SK-N-SH treated with all-trans-retinoic acid at 6 μM for 48 hours (cell line): ENCODE measurements around the gene MYD88.

Experiments
- CSDC2 ChIP-seq: fragments of 250-450 bp; sonication (Bioruptor Pico); IDR thresholded peaks from 2 replicates; pipeline ENCODE4 v1.5.0; 2020; ENCODE audit warnings: mild to moderate bottlenecking, moderate library complexity
- ESRRG ChIP-seq: fragments of 250-450 bp; sonication (Bioruptor Pico); IDR thresholded peaks from 2 replicates; pipeline ENCODE4 v1.6.1; 2021; ENCODE audit warnings: mild to moderate bottlenecking
- ISL1 ChIP-seq: fragments of 250-450 bp; sonication (Bioruptor Pico); IDR thresholded peaks from 2 replicates; pipeline ENCODE4 v2.1.2; 2022; ENCODE audit warnings: mild to moderate bottlenecking, moderate library complexity
- PATZ1 ChIP-seq: fragments of 250-450 bp; sonication (Bioruptor Pico); IDR thresholded peaks from 2 replicates; pipeline ENCODE4 v1.8.0; 2020; ENCODE audit warnings: mild to moderate bottlenecking, moderate library complexity, borderline replicate concordance
- TCF4 ChIP-seq: fragments of 250-450 bp; sonication (Bioruptor Pico); IDR thresholded peaks from 2 replicates; pipeline ENCODE4 v1.8.0; 2021; ENCODE audit warnings: mild to moderate bottlenecking, moderate library complexity, borderline replicate concordance
- TF ChIP-seq, protein P1 (sequence below): fragments of 250-450 bp; sonication (Bioruptor Pico); IDR thresholded peaks from 2 replicates; pipeline ENCODE4 v1.5.0; 2020; ENCODE audit warnings: mild to moderate bottlenecking, moderate library complexity
- TF ChIP-seq, protein P2 (sequence below): fragments of 250-450 bp; sonication (Bioruptor Pico); IDR thresholded peaks from 2 replicates; pipeline ENCODE4 v1.8.0; 2021; ENCODE audit warnings: low read depth, mild to moderate bottlenecking, moderate library complexity, borderline replicate concordance
- TF ChIP-seq, protein P3 (sequence below): fragments of 250-450 bp; sonication (Bioruptor Pico); IDR thresholded peaks from 2 replicates; pipeline ENCODE4 v1.5.1; 2020; ENCODE audit warnings: low read depth, mild to moderate bottlenecking, moderate library complexity

GRCh38 chr3:38190481-38190881 is 52.0 kb downstream of the MYD88 start:
- TF ChIP-seq, protein P1, sequence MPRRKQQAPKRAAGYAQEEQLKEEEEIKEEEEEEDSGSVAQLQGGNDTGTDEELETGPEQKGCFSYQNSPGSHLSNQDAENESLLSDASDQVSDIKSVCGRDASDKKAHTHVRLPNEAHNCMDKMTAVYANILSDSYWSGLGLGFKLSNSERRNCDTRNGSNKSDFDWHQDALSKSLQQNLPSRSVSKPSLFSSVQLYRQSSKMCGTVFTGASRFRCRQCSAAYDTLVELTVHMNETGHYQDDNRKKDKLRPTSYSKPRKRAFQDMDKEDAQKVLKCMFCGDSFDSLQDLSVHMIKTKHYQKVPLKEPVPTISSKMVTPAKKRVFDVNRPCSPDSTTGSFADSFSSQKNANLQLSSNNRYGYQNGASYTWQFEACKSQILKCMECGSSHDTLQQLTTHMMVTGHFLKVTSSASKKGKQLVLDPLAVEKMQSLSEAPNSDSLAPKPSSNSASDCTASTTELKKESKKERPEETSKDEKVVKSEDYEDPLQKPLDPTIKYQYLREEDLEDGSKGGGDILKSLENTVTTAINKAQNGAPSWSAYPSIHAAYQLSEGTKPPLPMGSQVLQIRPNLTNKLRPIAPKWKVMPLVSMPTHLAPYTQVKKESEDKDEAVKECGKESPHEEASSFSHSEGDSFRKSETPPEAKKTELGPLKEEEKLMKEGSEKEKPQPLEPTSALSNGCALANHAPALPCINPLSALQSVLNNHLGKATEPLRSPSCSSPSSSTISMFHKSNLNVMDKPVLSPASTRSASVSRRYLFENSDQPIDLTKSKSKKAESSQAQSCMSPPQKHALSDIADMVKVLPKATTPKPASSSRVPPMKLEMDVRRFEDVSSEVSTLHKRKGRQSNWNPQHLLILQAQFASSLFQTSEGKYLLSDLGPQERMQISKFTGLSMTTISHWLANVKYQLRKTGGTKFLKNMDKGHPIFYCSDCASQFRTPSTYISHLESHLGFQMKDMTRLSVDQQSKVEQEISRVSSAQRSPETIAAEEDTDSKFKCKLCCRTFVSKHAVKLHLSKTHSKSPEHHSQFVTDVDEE (CRISPR knock-in tag): no peak
- TF ChIP-seq, protein P2, sequence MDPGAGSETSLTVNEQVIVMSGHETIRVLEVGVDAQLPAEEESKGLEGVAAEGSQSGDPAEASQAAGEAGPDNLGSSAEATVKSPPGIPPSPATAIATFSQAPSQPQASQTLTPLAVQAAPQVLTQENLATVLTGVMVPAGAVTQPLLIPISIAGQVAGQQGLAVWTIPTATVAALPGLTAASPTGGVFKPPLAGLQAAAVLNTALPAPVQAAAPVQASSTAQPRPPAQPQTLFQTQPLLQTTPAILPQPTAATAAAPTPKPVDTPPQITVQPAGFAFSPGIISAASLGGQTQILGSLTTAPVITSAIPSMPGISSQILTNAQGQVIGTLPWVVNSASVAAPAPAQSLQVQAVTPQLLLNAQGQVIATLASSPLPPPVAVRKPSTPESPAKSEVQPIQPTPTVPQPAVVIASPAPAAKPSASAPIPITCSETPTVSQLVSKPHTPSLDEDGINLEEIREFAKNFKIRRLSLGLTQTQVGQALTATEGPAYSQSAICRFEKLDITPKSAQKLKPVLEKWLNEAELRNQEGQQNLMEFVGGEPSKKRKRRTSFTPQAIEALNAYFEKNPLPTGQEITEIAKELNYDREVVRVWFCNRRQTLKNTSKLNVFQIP (CRISPR knock-in tag): no peak
- TF ChIP-seq ESRRG: no peak
- no peak for TF ChIP-seq PATZ1 (CRISPR knock-in tag)
- TF ChIP-seq, protein P3, sequence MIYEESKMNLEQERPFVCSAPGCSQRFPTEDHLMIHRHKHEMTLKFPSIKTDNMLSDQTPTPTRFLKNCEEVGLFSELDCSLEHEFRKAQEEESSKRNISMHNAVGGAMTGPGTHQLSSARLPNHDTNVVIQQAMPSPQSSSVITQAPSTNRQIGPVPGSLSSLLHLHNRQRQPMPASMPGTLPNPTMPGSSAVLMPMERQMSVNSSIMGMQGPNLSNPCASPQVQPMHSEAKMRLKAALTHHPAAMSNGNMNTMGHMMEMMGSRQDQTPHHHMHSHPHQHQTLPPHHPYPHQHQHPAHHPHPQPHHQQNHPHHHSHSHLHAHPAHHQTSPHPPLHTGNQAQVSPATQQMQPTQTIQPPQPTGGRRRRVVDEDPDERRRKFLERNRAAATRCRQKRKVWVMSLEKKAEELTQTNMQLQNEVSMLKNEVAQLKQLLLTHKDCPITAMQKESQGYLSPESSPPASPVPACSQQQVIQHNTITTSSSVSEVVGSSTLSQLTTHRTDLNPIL (CRISPR knock-in tag): no peak
- TF ChIP-seq ISL1 (CRISPR knock-in tag): no peak
- no peak for TF ChIP-seq CSDC2 (CRISPR knock-in tag)
- TF ChIP-seq TCF4 (CRISPR knock-in tag): no peak
